ENCODE results near the gene SHE.

SHE gene

DNA sequence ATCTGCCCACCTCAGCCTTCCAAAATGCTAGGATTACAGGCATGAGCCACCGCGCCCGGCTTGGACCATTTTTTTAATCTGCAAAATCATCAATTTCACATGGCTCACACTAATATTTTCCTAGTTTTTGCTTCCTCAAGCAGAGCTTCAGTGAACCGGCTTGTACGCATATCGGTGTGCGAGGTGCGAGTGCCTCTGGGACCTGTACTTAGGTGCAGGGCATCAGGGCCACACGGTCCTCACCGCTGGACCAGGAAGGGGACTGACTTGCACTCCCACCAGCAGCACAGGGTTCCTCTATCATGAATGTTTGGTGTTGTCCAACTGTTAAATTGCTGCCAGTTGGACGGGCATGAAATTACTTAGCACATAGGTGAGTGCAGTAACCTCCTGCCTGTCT is 15.4 kb upstream of the SHE start:
- no peak overlapping the region for H3K4me3 ChIP-seq (ENCODE audit: low read depth in 1 of 2, low read length in 2 of 2)
- H3K27ac ChIP-seq (ENCODE audit: low read depth, low read length) = no peak overlapping the region
- no peak overlapping the region for H3K9ac ChIP-seq (ENCODE audit: low read depth in 1 of 2, low read length in 2 of 2)
- H3K4me1 ChIP-seq (ENCODE audit: control insufficient read depth in 1 of 2, insufficient read depth in 2 of 2, low read length in 2 of 2) = no peaks in the 10 kb centered on the region
- H3K36me3 ChIP-seq (ENCODE audit: control insufficient read depth in 1 of 2, insufficient read depth in 2 of 2, low read length in 2 of 2) = no peaks in the 10 kb centered on the region
- H3K9me3 ChIP-seq (ENCODE audit: control insufficient read depth in 1 of 2, low read length in 2 of 2) = no peaks in the 10 kb centered on the region
- no peaks in the 10 kb centered on the region for H3K27me3 ChIP-seq (ENCODE audit: control insufficient read depth in 1 of 2, insufficient read depth in 2 of 2, low read length in 2 of 2)

DNA sequence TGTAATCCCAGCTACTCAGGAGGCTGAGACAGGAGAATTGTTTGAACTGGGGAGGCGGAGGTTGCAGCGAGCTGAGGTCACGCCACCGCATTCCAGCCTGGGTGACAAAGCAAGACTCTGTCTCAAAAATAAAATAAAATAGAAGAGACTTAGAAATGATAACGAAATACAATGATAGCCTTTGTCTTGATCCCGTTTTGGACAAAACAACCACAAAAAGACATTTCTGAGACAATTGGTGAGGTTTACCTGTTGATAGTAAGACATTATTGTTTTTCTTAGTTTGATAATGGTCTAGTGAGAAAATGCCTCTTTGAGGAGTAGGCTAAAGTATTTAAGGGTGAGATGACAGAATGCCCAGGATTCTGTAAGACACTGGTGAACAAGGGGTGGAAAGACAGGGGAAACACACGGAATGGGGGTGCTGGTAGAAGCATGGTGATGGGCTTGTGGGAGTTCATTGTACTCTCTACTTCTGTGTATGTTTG is 11.9 kb upstream of the SHE start:
- Histone ChIP-seq H3K4me3 (ENCODE audit: low read depth in 1 of 2, low read length in 2 of 2) (no peak overlapping the region), H3K9me3 (ENCODE audit: control insufficient read depth in 1 of 2, low read length in 2 of 2) (no peaks in the 10 kb centered on the region), H3K9ac (ENCODE audit: low read depth in 1 of 2, low read length in 2 of 2) (no peak overlapping the region), H3K36me3 (ENCODE audit: control insufficient read depth in 1 of 2, insufficient read depth in 2 of 2, low read length in 2 of 2) (no peaks in the 10 kb centered on the region), H3K4me1 (ENCODE audit: control insufficient read depth in 1 of 2, insufficient read depth in 2 of 2, low read length in 2 of 2) (no peaks in the 10 kb centered on the region), H3K27ac (ENCODE audit: low read depth, low read length) (no peak overlapping the region), H3K27me3 (ENCODE audit: control insufficient read depth in 1 of 2, insufficient read depth in 2 of 2, low read length in 2 of 2) (no peaks in the 10 kb centered on the region)

DNA sequence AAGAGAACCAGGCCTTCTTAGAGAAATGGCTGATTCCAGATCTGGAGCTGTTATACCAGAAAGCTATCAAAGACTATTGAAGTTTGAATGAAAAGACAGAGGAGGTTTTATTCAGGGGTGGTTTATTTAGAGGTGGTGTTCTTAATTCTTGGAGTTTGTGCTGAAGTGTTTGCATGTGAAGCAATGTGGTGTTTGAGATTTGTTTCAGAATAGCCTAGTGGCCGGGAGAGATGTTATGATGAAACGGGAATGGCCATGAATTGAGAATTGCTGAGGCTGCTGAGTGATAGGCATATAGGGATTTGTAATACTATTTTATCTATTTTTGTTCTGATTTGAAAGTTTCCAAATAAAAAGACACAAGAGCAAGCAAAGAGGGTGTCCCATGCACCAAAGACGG is 10.5 kb upstream of the SHE start:
- peaks cover 0 to 4% of the 10 kb centered on the region in 2 donors for H3K27me3 ChIP-seq (ENCODE audit: control insufficient read depth in 1 of 2, insufficient read depth in 2 of 2, low read length in 2 of 2)
- no peak overlapping the region for H3K9ac ChIP-seq (ENCODE audit: low read depth in 1 of 2, low read length in 2 of 2)
- no peak overlapping the region for H3K4me3 ChIP-seq (ENCODE audit: low read depth in 1 of 2, low read length in 2 of 2)
- H3K4me1 ChIP-seq (ENCODE audit: control insufficient read depth in 1 of 2, insufficient read depth in 2 of 2, low read length in 2 of 2) = no peaks in the 10 kb centered on the region
- no peak overlapping the region for H3K27ac ChIP-seq (ENCODE audit: low read depth, low read length)
- H3K36me3 ChIP-seq (ENCODE audit: control insufficient read depth in 1 of 2, insufficient read depth in 2 of 2, low read length in 2 of 2) = no peaks in the 10 kb centered on the region
- H3K9me3 ChIP-seq (ENCODE audit: control insufficient read depth in 1 of 2, low read length in 2 of 2) = no peaks in the 10 kb centered on the region

DNA sequence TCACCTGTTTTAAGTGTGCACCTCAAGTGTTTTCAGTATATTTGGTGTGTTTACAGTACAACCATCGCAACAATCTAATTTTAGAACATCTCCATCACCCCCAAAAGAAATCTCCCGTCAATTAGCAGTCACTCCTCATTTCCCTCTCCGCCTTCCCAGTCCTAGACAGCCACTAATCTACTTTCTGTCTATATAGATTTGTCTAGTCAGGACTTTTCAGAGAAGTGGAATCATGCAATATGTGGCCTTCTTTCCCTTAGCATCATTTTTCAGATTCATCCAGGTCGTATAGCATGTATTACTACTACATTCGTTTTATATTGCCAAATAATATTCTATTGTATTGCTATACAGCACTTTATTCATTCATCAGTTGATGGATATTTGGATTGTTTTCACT is 1.7 kb upstream of the SHE start:
- Histone ChIP-seq H3K4me3 (ENCODE audit: low read depth in 1 of 2, low read length in 2 of 2) (no peak overlapping the region), H3K9me3 (ENCODE audit: control insufficient read depth in 1 of 2, low read length in 2 of 2) (no peaks in the 10 kb centered on the region), H3K27me3 (ENCODE audit: control insufficient read depth in 1 of 2, insufficient read depth in 2 of 2, low read length in 2 of 2) (peaks cover 31 to 40% of the 10 kb centered on the region in 2 donors), H3K27ac (ENCODE audit: low read depth, low read length) (no peak overlapping the region), H3K36me3 (ENCODE audit: control insufficient read depth in 1 of 2, insufficient read depth in 2 of 2, low read length in 2 of 2) (no peaks in the 10 kb centered on the region), H3K4me1 (ENCODE audit: control insufficient read depth in 1 of 2, insufficient read depth in 2 of 2, low read length in 2 of 2) (no peaks in the 10 kb centered on the region), H3K9ac (ENCODE audit: low read depth in 1 of 2, low read length in 2 of 2) (no peak overlapping the region)

DNA sequence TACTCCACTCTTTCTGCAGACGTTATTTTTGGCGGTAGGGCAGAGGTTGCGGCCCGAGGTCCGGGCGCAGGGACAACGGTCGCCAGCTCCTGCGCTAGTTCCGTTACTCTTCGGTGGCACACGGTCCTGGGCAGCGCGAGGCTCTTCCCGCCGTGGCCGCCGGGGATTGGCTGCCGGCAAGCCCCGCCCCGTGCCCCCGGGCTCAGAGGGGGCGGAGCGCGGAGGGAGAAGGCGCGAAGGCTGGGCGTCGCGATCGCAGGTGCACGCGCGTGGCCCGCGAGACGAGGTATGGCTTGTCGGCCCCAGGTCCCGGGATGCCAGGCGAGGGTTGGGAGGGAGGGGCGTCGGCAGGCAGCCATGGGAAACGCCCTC is 518 bp upstream of the SHE start:
- Histone ChIP-seq H3K9ac (ENCODE audit: low read depth in 1 of 2, low read length in 2 of 2) (no peak overlapping the region), H3K27me3 (ENCODE audit: control insufficient read depth in 1 of 2, insufficient read depth in 2 of 2, low read length in 2 of 2) (peaks cover 32 to 37% of the 10 kb centered on the region in 2 donors), H3K36me3 (ENCODE audit: control insufficient read depth in 1 of 2, insufficient read depth in 2 of 2, low read length in 2 of 2) (no peaks in the 10 kb centered on the region), H3K9me3 (ENCODE audit: control insufficient read depth in 1 of 2, low read length in 2 of 2) (no peaks in the 10 kb centered on the region), H3K4me1 (ENCODE audit: control insufficient read depth in 1 of 2, insufficient read depth in 2 of 2, low read length in 2 of 2) (no peaks in the 10 kb centered on the region), H3K27ac (ENCODE audit: low read depth, low read length) (no peak overlapping the region), H3K4me3 (ENCODE audit: low read depth in 1 of 2, low read length in 2 of 2) (peak overlapping the region in 1 of 2 donors; percentile 28)

DNA sequence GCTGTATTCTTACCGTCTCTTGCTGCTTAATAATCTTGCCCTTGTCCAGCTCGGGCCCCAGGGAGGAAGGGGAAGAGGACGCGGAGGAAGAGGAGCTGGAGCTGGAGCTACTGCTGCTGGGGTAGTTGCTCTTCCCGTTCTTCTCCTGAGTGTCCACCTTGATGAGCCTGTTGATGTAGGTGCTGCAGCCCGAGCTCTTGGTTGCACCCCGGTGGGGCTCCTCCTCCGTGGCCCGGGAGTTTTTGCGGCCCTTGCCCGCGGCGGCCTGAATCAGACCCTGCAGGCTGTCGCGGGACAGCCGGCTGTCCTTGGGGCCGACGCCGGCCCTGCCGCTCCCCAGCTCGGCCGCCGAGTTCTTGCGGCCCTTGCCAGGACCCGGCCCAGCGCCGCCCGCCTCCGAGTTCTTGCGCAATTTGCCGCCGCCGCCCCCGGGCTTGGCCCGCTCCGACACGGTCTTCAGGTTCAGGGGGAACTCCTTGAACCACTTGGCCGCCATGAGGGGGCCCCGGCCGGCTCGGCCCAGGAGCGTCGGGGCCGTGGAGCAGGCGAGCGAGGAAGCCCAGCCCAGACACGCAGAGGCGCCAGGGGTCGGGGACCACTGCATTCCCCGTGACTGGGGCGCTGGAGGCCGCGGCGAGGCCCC is 668 bp downstream of the SHE start:
- H3K4me3 ChIP-seq (ENCODE audit: low read depth in 1 of 2, low read length in 2 of 2) = peak overlapping the region; percentile 42 to 62
- H3K27ac ChIP-seq (ENCODE audit: low read depth, low read length) = no peak overlapping the region
- H3K36me3 ChIP-seq (ENCODE audit: control insufficient read depth in 1 of 2, insufficient read depth in 2 of 2, low read length in 2 of 2) = no peaks in the 10 kb centered on the region
- H3K9ac ChIP-seq (ENCODE audit: low read depth in 1 of 2, low read length in 2 of 2) = peak overlapping the region; percentile 9 to 18
- no peaks in the 10 kb centered on the region for H3K9me3 ChIP-seq (ENCODE audit: control insufficient read depth in 1 of 2, low read length in 2 of 2)
- H3K27me3 ChIP-seq (ENCODE audit: control insufficient read depth in 1 of 2, insufficient read depth in 2 of 2, low read length in 2 of 2) = peaks cover 32 to 35% of the 10 kb centered on the region in 2 donors
- peaks cover 0 to 3% of the 10 kb centered on the region in 2 donors for H3K4me1 ChIP-seq (ENCODE audit: control insufficient read depth in 1 of 2, insufficient read depth in 2 of 2, low read length in 2 of 2)

DNA sequence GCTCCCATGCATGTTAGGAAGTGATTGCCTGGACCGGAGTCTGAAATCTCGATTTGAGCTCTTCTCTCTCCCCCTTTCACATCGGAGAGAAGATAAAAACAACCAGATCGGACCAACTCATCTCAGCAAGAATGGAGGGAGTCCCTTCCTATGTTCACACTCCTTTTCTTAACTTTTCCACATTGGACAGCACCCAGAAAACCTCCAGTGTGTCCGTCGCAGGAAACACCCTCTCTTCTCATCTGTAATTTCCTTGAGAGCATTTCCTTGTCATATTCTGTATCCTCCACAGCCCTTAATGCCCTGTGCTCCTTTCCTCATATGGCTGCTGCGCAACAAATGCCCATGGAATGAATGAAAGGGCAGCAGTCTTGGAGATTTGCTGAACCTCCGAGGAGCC is 1.7 kb downstream of the SHE start:
- Histone ChIP-seq H3K4me1 (ENCODE audit: control insufficient read depth in 1 of 2, insufficient read depth in 2 of 2, low read length in 2 of 2) (peaks cover 0 to 3% of the 10 kb centered on the region in 2 donors), H3K27ac (ENCODE audit: low read depth, low read length) (no peak overlapping the region), H3K9me3 (ENCODE audit: control insufficient read depth in 1 of 2, low read length in 2 of 2) (no peaks in the 10 kb centered on the region), H3K9ac (ENCODE audit: low read depth in 1 of 2, low read length in 2 of 2) (no peak overlapping the region), H3K4me3 (ENCODE audit: low read depth in 1 of 2, low read length in 2 of 2) (peak overlapping the region; percentile 42 to 62), H3K36me3 (ENCODE audit: control insufficient read depth in 1 of 2, insufficient read depth in 2 of 2, low read length in 2 of 2) (no peaks in the 10 kb centered on the region), H3K27me3 (ENCODE audit: control insufficient read depth in 1 of 2, insufficient read depth in 2 of 2, low read length in 2 of 2) (peaks cover 32 to 35% of the 10 kb centered on the region in 2 donors)

DNA sequence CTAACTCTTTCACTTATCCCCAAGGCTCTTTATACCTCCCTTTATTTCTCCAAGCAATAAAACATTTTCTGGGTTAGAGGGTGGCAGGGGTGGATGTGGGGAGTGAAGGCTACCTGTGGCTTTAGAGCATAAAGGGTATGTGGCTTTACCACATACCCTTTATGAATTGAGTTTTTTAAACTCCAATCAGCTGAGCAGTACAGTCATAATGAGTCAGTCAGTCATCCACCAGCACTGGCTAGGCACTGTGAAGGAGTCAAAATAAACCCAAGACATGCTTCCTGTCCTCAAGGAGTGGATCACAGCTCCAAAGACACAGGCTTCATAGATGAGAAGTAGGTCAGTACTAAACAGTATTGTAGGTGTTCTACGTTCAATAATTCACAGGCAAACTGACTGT is 2.8 kb downstream of the SHE start:
- Histone ChIP-seq H3K27me3 (ENCODE audit: control insufficient read depth in 1 of 2, insufficient read depth in 2 of 2, low read length in 2 of 2) (peaks cover 28 to 35% of the 10 kb centered on the region in 2 donors), H3K4me3 (ENCODE audit: low read depth in 1 of 2, low read length in 2 of 2) (no peak overlapping the region), H3K4me1 (ENCODE audit: control insufficient read depth in 1 of 2, insufficient read depth in 2 of 2, low read length in 2 of 2) (peaks cover 0 to 3% of the 10 kb centered on the region in 2 donors), H3K9me3 (ENCODE audit: control insufficient read depth in 1 of 2, low read length in 2 of 2) (no peaks in the 10 kb centered on the region), H3K27ac (ENCODE audit: low read depth, low read length) (no peak overlapping the region), H3K36me3 (ENCODE audit: control insufficient read depth in 1 of 2, insufficient read depth in 2 of 2, low read length in 2 of 2) (no peaks in the 10 kb centered on the region), H3K9ac (ENCODE audit: low read depth in 1 of 2, low read length in 2 of 2) (no peak overlapping the region)

DNA sequence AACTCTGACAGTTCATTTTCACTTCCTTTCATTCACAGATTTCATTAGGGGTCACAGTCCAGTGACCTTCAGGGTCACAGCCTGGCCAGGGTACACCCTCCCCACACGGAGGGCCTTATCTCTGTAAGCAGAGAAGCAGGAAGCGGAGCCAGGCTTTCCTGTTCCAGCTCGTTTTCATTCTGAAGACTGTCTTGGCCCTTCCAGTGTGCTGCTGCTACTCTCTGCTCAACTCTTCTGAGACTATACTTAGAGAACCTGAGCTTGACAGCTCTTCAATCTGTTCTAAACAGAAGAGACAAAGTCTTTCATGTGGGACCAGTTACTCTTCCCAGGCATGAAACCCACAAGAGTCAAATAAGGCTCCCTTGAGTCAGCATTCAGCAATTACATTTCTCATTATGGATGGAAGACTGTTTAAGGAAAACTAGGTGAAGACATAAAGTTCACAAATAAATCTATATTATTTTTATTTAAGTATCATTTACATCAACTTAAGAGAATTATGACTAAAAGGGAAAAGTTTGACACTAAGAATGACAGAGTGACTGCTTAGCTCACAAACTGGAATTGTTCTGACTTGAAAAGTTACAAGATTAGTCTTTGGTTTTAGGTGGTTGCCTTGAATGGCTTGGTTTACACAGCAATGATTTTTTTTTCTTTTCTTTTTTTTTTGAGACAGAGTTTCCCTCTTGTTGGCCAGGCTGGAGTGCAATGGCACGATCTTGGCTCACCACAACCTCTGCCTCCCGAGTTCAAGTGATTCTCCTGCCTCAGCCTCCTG is 5.0 kb downstream of the SHE start:
- Histone ChIP-seq H3K27me3 (ENCODE audit: control insufficient read depth in 1 of 2, insufficient read depth in 2 of 2, low read length in 2 of 2) (peaks cover 28 to 30% of the 10 kb centered on the region in 2 donors), H3K36me3 (ENCODE audit: control insufficient read depth in 1 of 2, insufficient read depth in 2 of 2, low read length in 2 of 2) (no peaks in the 10 kb centered on the region), H3K9ac (ENCODE audit: low read depth in 1 of 2, low read length in 2 of 2) (no peak overlapping the region), H3K27ac (ENCODE audit: low read depth, low read length) (no peak overlapping the region), H3K4me3 (ENCODE audit: low read depth in 1 of 2, low read length in 2 of 2) (no peak overlapping the region), H3K9me3 (ENCODE audit: control insufficient read depth in 1 of 2, low read length in 2 of 2) (no peaks in the 10 kb centered on the region), H3K4me1 (ENCODE audit: control insufficient read depth in 1 of 2, insufficient read depth in 2 of 2, low read length in 2 of 2) (peaks cover 0 to 3% of the 10 kb centered on the region in 2 donors)

DNA sequence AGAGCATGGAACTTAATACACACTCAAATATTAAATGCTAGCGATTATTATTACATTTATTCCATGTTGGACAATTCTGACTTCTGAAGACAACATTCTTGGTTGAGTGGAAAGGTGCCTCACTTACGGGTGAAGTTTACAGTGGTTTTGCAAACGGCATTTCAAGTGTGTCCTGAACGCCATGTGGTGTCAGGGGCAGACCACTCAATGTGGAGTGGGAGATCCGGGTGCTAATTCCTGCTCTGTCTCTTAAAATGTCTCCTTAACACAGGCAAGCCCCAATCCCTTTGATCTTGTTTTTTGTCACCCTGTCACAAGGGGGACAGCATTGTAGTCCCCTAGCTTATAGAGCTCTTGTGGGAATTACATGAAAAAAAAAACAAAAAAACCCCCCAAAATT is 5.8 kb downstream of the SHE start:
- no peak overlapping the region for H3K4me3 ChIP-seq (ENCODE audit: low read depth in 1 of 2, low read length in 2 of 2)

More for the DNA sequence above, 5.8 kb downstream of the SHE start:
- H3K9me3 ChIP-seq (ENCODE audit: control insufficient read depth in 1 of 2, low read length in 2 of 2) = no peaks in the 10 kb centered on the region
- peaks cover 0 to 5% of the 10 kb centered on the region in 2 donors for H3K4me1 ChIP-seq (ENCODE audit: control insufficient read depth in 1 of 2, insufficient read depth in 2 of 2, low read length in 2 of 2)
- H3K9ac ChIP-seq (ENCODE audit: low read depth in 1 of 2, low read length in 2 of 2) = no peak overlapping the region
- peaks cover 26% of the 10 kb centered on the region in 2 donors for H3K27me3 ChIP-seq (ENCODE audit: control insufficient read depth in 1 of 2, insufficient read depth in 2 of 2, low read length in 2 of 2)
- no peak overlapping the region for H3K27ac ChIP-seq (ENCODE audit: low read depth, low read length)
- H3K36me3 ChIP-seq (ENCODE audit: control insufficient read depth in 1 of 2, insufficient read depth in 2 of 2, low read length in 2 of 2) = no peaks in the 10 kb centered on the region

All from duodenal mucosa (tissue), 2 donors.